Renal pelvis (tissue), 12 donors: ENCODE measurements around the gene DNAJB7. TPM values are rescaled to one million over a fixed set of nuclear protein-coding genes. Genes with fewer than 3 reads are reported as not detected.
"Not testable (repeated sequence)": the region's sequence is repeated elsewhere in the genome, so short reads cannot be mapped to it uniquely, and the experiment has no call there.

Experiments used
- DNase-seq: peaks from one replicate; pipeline ENCODE4 v3.0.0-alpha.2; 2013
- long read RNA-seq, 16 experiments: transcript quantifications; one replicate each; lab custom pipeline, GENCODE V29; 2026
- polyA plus RNA-seq, 3 donors: library from polyadenylated mRNA; unstranded; fragments of 120-200 nt; gene quantifications; one replicate each; pipeline ENCODE4 v1.2.1, GENCODE V29; 2013; ENCODE audit not compliant: insufficient read length in 3 of 3

Gene DNAJB7
- under 1 TPM; 0.24 to 0.99 (median 0.77) TPM for polyA plus RNA-seq
- long read RNA-seq, donor 1, transcript DNAJB7-201 (1 exons, 2,578 nt), result major isoform, 5 of 16 reads
- long read RNA-seq, donor 1, partial matches to known transcripts, result 0 of 16 reads
- long read RNA-seq, donor 1, other reads (novel, unspliced or antisense), result 11 of 16 reads
- long read RNA-seq, donor 2, partial matches to known transcripts, result 0 of 2 reads
- long read RNA-seq, donor 2, other reads (novel, unspliced or antisense), result 0 of 2 reads
- long read RNA-seq, donor 3, transcript DNAJB7-201 (1 exons, 2,578 nt), result major isoform, 5 of 5 reads
- long read RNA-seq, donor 3, partial matches to known transcripts, result 0 of 5 reads
- long read RNA-seq, donor 3, other reads (novel, unspliced or antisense), result 0 of 5 reads
- long read RNA-seq, donor 4, partial matches to known transcripts, result 0 of 2 reads
- long read RNA-seq, donor 4, other reads (novel, unspliced or antisense), result 0 of 2 reads
- long read RNA-seq, donor 5, partial matches to known transcripts, result 0 of 3 reads
- long read RNA-seq, donor 5, other reads (novel, unspliced or antisense), result 0 of 3 reads
- long read RNA-seq, donor 6, transcript DNAJB7-201 (1 exons, 2,578 nt), result major isoform, 7 of 7 reads
- long read RNA-seq, donor 6, partial matches to known transcripts, result 0 of 7 reads
- long read RNA-seq, donor 6, other reads (novel, unspliced or antisense), result 0 of 7 reads
- long read RNA-seq, donor 7, transcript DNAJB7-201 (1 exons, 2,578 nt), result major isoform, 5 of 5 reads
- long read RNA-seq, donor 7, partial matches to known transcripts, result 0 of 5 reads
- long read RNA-seq, donor 7, other reads (novel, unspliced or antisense), result 0 of 5 reads
- long read RNA-seq, donor 8, partial matches to known transcripts, result 0 of 2 reads
- long read RNA-seq, donor 8, other reads (novel, unspliced or antisense), result 0 of 2 reads
- long read RNA-seq, donor 9, transcript DNAJB7-201 (1 exons, 2,578 nt), result major isoform, 9 of 16 reads
- long read RNA-seq, donor 9, partial matches to known transcripts, result 0 of 16 reads
- long read RNA-seq, donor 9, other reads (novel, unspliced or antisense), result 7 of 16 reads
- long read RNA-seq, donor 10, transcript DNAJB7-201 (1 exons, 2,578 nt), result major isoform, 7 of 7 reads
- long read RNA-seq, donor 10, partial matches to known transcripts, result 0 of 7 reads
- long read RNA-seq, donor 10, other reads (novel, unspliced or antisense), result 0 of 7 reads
- long read RNA-seq, donor 11, partial matches to known transcripts, result 0 of 8 reads
- long read RNA-seq, donor 11, other reads (novel, unspliced or antisense), result 6 of 8 reads
- long read RNA-seq, donor 12, transcript DNAJB7-201 (1 exons, 2,578 nt), result major isoform, 6 of 6 reads
- long read RNA-seq, donor 12, partial matches to known transcripts, result 0 of 6 reads
- long read RNA-seq, donor 12, other reads (novel, unspliced or antisense), result 0 of 6 reads
- long read RNA-seq, donor 13, partial matches to known transcripts, result 0 of 3 reads
- long read RNA-seq, donor 13, other reads (novel, unspliced or antisense), result 0 of 3 reads
- long read RNA-seq, donor 14, transcript DNAJB7-201 (1 exons, 2,578 nt), result major isoform, 9 of 609 reads
- long read RNA-seq, donor 14, partial matches to known transcripts, result 262 of 609 reads
- long read RNA-seq, donor 14, other reads (novel, unspliced or antisense), result 338 of 609 reads
- long read RNA-seq, donor 15, transcript DNAJB7-201 (1 exons, 2,578 nt), result major isoform, 5 of 5 reads
- long read RNA-seq, donor 15, partial matches to known transcripts, result 0 of 5 reads
- long read RNA-seq, donor 15, other reads (novel, unspliced or antisense), result 0 of 5 reads
- long read RNA-seq, donor 16, transcript DNAJB7-201 (1 exons, 2,578 nt), result major isoform, 12 of 12 reads
- long read RNA-seq, donor 16, partial matches to known transcripts, result 0 of 12 reads
- long read RNA-seq, donor 16, other reads (novel, unspliced or antisense), result 0 of 12 reads

DNA sequence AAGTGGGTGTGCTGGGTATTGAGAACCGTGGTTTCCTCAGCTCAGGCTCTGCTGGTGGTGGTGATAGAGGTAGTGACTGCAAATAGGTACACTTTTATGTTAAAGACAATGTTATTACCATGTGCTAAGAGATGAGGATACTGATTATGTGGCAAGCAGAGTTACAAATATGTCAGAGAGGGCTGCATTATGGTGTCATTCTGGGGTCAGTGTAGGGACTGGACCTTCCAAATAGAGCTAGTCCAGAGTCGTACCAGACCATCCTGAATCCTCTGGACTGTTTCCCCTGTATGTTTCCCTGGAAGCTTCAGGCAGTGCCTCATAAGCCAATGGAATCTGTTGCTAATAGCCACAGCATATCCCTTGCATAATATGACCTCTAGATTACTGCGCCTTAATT, at the start of gene DNAJB7:
Gene DNAJB7 (minus strand): TSS at position 101 of the 400 bp plus-strand sequence. CDS start 119 bp downstream, outside the sequence.
- DNase-seq, result no peak

DNA sequence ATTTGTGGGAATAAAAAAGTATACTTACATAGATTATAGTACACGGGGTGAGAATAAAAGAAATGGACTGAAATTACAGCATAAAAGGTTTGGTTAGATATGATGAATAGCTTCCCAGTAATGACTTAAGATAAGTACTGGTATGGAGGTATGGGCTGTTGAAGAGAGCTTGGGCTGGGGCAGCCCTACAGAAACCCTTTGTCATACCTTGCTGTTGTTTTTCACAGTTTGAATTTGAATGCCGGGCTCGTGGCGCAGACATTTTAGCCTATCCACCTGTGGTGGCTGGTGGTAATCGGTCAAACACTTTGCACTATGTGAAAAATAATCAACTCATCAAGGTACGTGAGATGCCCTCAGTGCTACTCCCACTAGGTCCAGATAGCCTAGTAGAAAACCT, 47.0 kb upstream of the DNAJB7 start:
- no peak for DNase-seq

DNA sequence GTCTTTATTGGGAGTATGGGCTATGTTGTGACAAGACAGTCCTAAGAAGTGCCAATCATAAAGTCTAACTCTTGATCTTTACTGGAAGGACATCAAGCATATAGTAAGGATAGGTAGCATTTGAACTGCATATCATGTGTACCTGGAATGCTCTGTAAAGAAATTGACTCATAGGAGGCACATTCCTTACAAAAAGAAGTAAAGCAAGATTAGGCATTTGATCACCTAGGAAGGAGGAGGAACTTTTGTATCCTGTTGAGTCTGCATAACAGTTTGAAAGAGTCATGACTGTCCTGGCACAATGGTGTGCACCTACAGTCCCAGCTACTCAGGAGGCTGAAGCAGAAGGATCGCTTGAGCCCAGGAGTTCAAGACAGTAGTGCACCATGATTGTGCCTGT, 42.2 kb upstream of the DNAJB7 start:
- DNase-seq, result no peak

DNA sequence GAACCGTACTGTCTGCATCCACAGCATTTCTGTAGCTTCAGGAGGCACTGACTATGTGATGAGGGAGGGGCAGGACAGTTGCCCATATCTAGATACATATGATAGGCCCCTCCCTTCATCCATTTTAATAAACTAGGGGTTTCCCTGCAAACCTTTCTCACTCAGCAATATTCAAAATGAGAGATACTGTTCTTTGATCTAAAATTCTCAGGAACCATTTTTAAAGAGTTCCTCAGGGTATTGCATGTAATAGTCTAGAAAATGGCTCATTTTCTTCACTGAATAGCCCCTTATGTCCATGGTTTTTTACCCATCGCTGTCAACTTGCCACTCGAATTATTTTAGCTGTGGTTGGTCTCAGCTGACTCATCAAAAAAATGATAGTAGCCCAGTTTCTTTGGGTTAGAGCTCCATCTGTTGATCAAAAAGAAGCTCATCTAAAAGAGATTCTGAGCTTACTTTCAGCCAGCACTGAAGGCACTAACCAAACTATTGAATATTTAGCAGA, 37.0 kb upstream of the DNAJB7 start:
- peak; percentile 47 for DNase-seq

DNA sequence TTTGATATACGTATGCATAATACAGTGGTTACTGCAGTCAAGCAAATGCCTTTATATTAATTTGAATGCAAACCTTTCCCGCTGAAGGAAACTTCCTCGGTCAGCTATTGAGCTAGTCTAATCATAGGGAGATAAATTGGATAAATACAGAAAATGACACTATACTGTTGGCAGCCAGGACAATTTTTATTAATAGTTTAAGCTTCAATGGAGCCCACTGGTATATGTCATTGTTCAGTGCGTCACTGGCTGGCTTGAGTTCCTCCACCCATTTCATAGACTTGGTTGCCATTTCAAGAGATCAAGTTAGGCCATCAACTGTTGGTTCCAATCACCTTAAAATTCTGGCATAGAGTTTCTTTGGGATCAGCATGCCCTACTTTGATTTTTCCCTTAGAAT, 32.5 kb upstream of the DNAJB7 start:
- no peak for DNase-seq

DNA sequence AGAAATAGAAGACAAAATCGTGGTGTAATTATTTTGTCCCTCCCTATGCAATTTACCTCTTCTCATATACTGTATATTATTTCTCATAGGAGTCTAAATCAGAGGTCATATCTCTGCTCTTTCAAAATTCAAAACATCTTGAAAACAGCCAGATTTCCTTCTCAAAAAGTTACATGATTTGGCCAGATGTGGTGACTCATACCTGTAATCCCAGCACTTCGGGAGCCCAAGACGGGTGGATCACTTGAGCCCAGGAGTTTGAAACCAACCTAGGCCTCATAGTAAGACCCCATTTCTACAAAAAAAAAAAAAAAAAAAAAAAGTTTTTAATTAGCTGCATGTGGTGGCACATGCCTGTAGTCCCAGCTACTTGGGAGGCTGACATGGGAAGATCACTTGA, 29.0 kb upstream of the DNAJB7 start:
- no peak for DNase-seq

DNA sequence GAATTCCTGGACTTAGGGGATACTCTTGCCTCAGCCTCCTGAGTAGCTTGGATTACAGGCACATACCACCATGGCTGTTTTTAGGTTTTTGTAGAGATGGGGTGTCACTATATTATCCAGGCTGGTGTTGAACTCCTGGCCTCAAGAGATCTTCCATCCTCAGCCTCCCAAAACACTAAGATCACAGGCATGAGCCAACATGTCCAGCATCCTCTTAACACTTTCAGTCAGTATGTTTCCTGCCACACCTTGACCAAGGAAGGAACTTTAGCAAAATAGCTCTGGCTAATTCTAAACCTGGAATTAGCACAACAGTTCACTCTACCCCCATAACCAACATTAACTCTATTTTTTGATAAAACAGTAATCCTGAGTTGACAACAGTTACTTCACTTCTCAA, 27.2 kb upstream of the DNAJB7 start:
- DNase-seq, result no peak

DNA sequence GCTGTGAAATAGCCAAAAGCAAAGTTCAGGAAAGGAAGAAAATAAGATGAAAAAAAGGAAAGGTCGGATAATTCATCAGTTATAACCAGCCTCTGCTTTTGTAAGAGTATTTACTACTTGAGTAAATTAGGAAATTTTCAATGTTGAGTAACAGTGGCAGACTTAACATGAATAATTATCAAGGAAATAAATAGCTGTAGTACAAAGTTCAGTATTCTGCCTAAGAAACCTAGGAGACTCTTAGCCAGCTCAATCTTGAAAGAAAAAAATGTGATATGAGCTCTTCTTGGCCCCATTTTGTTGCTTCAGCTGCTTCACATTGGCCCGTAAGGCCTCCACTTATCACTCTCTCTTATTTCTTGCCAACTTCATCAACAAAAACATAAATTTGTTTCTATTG, 17.0 kb upstream of the DNAJB7 start:
- DNase-seq, result no peak

DNA sequence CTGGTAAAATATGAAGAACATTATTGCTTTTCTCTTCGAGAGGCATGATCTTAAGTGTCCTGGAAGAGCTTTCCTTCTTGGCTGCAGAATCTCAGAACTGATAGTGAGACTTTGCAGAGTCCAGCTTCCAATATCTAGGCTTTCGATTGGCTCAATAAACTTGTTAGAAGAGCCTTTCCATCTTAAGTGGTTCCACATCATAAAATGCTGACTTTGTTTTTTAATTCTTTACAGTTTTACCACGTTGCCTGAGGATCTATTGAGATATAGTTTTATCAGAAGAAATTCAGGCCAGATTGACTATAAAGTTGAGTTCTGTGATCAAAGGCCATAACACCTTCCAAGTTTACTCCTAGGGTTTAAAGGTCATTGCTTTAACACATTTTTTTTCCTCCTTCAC, 15.6 kb upstream of the DNAJB7 start:
- DNase-seq, result no peak

DNA sequence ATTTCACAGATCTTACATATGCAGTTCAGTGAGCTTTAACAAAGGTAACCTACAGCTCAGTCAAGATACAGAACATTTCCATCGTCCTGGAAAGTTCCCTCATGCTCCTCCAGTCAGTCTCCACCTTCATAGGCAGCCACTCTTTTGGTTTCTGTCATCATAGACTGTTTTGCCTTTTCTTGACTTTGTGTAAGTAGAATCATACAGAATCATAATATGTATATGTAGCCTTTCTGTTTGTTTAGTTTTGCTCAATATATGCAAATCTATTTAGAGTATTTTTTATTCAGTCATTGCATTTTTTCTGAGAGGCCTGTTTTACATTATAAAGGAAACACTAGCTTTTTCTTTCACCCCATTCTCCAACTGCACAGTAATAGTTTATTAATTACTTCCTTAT, 15.0 kb upstream of the DNAJB7 start:
- DNase-seq, result no peak

DNA sequence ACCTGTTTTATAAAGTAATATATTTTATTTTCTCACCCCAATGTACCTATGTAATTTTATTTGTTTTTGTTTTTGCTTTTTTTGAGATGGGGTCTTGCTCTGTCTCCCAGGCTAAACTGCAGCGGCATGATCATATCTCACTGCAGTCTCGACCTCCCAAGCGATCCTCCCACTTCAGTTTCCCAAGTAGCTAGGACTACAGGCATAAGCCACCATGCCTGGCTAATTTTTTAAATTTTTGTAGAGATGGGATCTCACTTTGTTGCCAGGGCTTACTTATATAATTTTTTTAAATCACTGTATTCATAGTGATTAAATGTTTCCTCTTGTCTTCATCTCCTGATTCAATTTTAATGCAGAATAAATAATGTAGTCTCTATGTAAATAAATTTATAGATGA, 13.2 kb upstream of the DNAJB7 start:
- DNase-seq, result no peak

DNA sequence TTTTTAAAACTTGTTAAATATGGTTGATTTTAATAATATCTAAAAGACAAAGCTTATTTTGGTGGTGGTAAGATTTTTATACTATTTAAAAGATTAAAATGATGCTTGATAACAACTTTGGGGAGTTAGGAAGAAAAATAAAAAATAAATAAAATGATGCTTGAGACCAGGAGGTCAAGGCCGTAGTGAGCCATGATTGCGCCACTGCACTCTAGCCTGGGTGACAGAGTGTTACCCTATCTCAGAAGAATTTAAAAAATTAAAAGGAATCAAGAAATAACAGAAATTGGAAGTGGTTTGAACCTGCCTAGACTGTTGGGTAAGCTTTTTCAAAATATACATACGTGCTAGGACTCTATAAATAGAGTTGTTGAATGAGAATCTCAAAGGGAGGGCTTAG, 12.1 kb upstream of the DNAJB7 start:
- DNase-seq, result no peak

DNA sequence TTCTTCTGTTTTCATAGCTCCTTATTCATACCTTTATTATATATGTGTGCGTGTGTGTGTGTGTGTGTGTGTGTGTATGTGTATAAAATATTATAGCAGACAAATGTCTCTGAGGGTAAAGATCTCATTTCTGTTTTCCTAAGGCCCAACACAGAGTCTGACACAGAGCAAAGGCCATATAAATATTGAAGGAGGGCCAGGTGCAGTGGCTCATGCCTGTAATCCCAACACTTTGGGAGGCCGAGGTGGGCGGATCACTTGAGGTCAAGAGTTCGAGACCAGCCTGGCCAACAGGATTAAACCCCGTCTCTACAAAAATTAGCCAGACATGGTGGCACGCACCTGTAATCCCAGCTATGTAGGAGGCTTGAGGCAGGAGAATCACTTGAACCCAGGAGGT, 6.5 kb upstream of the DNAJB7 start:
- not testable (repeated sequence) for DNase-seq

DNA sequence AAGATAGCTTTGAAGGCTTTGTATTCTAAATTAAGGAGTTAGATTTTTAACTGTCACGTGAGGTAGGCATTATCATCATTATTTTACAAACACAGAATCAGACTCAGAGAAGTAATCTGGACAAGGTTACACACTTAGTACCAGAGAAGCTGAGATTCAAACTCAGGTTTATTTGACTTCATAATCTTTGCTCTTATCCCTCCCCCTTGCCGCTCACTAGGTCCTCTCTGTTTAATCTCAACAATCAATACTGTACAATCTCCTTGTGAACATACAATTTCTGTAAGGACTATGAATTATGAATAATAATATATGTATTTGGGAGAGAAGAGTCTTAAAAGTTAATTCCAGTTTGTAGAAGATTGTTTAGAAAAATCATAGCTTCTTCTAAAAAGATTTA, 5.2 kb upstream of the DNAJB7 start:
- DNase-seq, result no peak

DNA sequence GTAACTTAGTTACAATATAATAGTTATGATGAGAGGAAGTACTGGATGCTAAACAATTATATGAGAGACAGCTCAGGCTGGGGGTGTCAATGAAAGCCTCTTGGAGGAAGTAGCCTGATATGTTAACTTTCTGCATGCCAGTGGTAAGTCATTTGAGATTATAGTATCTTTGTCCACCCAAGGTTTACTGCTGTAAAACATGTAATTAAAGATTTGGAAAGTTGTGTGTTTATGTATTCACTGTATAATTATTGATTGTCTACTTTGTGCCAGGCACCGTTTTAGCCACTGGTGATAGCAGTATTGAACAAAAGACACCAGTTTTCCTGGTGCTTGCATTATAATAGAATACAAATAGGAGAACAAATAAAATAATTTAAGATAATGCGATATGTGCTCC, 624 bp upstream of the DNAJB7 start:
- no peak for DNase-seq

DNA sequence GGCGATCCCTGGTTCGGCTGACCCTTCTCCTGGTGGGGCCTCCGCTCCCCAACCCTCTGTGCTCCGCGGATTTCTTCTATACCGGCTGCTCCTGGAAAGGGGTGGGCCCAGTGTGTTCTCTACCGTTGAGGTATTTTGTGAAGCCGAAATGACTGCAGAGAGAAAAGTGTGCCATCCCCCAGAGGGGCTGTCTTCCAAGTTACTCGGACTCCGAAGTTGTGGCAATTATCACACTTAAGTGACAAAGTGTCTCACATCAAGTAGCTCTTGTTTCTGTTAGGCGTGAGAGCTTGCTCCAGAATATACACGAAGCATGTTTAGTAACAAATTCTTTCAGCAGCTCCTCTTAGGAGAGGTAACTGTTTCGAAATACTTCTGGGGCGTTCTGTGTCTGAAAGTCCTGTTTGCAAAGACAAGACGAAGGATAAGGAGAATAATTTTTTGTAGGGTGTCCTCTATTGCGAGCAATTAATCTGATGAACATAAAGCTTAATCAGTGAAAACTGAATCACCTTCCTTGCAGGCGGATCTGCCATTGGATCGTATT, 4.5 kb downstream of the DNAJB7 start:
- no peak for DNase-seq

DNA sequence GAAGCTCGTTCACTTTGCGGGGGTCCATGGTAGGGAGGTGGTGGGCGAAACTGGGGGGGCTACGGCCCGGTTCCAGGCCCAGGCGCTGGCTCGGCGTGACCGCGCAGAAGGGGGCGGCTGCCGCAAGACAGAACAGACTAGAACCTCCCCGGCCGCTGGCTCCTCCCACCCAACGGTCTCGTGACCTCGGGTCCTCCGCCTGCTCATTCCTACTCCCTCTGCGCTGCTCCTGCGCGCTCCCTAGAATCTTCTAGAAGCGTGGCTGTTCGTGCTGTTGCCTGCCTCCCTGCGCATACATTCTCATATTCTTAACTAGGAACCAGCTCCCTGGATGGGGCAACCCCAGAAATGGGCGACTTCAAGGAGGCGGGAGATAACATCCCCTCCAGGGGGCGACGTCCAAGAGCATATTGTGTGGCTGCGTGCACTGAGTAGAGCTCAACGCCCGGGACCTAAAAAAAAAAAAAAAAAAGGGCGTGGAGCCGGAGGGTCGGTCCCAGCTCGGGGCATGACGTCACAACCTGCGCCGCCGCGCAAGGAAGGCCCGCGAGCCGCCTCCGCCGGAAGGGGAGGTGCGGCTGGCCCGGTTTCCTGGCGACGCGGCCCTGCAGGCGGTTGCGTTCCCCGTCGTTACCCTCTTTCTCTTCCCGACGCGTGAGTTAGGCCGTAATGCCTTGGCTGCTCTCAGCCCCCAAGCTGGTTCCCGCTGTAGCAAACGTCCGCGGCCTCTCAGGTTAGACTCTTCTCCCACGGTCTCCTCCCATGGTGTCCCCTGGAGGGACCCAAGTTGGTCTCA, 5.2 kb downstream of the DNAJB7 start, which contains the start of the genes ST13 and XPNPEP3:
Gene ST13 (minus strand): TSS at position 127 of the 796 bp plus-strand sequence. CDS start 99 bp downstream, at position 28.
Gene XPNPEP3 (plus strand): TSS at position 636 of the 796 bp plus-strand sequence. CDS start 34 bp downstream, at position 670.
- DNase-seq, result peak; percentile 96

DNA sequence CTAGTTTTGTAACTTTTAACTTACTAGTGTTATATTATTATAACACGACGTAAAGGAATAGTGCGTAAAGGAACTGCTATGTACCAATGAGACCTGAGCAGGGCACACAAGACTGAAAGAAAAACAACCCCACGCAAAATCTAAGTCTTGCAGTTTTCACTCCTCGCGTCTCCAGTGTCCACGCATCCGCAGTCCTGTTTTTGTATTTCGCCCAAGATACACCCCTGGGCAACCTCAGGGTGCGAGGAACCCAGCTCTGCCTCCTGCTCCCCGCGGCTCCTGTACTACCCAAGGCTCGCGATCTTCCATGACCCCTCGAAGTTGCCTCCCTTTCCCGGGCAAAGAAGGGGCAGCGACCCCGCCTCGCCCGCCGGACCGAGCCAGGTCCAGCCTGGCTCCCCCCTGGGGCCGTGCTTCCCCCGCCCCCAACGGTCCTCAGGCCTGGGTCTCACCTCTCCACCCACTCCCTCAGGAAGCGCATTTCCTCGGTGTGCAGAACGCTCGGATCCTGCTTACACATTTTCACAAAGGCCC, 5.9 kb downstream of the DNAJB7 start:
- peak; percentile 20 for DNase-seq
